WTC11 (cell line): Measurements from ENCODE around the gene AGAP1. TPM values are rescaled to one million over a fixed set of nuclear protein-coding genes. Genes with fewer than 3 reads are reported as not detected.

Source experiments
- ATAC-seq: fragments of 200-7000 bp; cut with Tn5 transposase; 2 replicates; pipeline ENCODE4 v1.10.0; 2021; ENCODE audit warnings: mild to moderate bottlenecking, moderate library complexity
- CTCF ChIA-PET: fragments of 300-600 bp; sonication (Branson Sonifier 250); formaldehyde crosslinking; loops from one replicate; lab custom pipeline; 2021; ENCODE audit warnings: antibody characterized with exemption; lab: Charles Lee
- POLR2A ChIA-PET: fragments of 350-600 bp; sonication (Branson Sonifier 250); formaldehyde crosslinking; loops from one replicate; lab custom pipeline; 2021; ENCODE audit warnings: antibody characterized with exemption; lab: Charles Lee
- DNase-seq: peaks from one replicate; pipeline ENCODE4 v3.0.0; 2021; ENCODE audit warnings: low spot score
- H3K27ac Mint-ChIP-seq: 2 replicates; pipeline ENCODE4 v1.8.0; 2021; ENCODE audit warnings: mixed read lengths
- H3K27me3 Mint-ChIP-seq: 2 replicates; pipeline ENCODE4 v1.8.0; 2021; ENCODE audit warnings: low read depth, mild to moderate bottlenecking, moderate library complexity, mixed read lengths
- H3K36me3 Mint-ChIP-seq: 2 replicates; pipeline ENCODE4 v1.8.0; 2021; ENCODE audit warnings: mixed read lengths
- H3K4me1 Mint-ChIP-seq: 2 replicates; pipeline ENCODE4 v1.8.0; 2022; ENCODE audit warnings: mixed read lengths
- H3K4me3 Mint-ChIP-seq: 2 replicates; pipeline ENCODE4 v1.8.0; 2021; ENCODE audit warnings: mild to moderate bottlenecking, moderate library complexity, mixed read lengths
- H3K9me3 Mint-ChIP-seq: 2 replicates; pipeline ENCODE4 v1.8.0; 2021; ENCODE audit warnings: mixed read lengths
- ATF1 ChIP-seq: sonication (generic); formaldehyde crosslinking; IDR thresholded peaks from 2 replicates; pipeline ENCODE4 v1.8.1; 2023; ENCODE audit warnings: mild to moderate bottlenecking, moderate library complexity, missing genetic modification reagents
- ATF3 ChIP-seq: sonication (generic); formaldehyde crosslinking; conservative IDR thresholded peaks from 2 replicates; pipeline ENCODE4 v1.8.1; 2022; ENCODE audit warnings: mild to moderate bottlenecking, missing genetic modification reagents
- ESRRA ChIP-seq: sonication (generic); formaldehyde crosslinking; IDR thresholded peaks from 2 replicates; pipeline ENCODE4 v1.8.1; 2022; ENCODE audit warnings: mild to moderate bottlenecking, missing genetic modification reagents, borderline replicate concordance
- FOXP4 ChIP-seq: sonication (generic); formaldehyde crosslinking; IDR thresholded peaks from 2 replicates; pipeline ENCODE4 v1.8.0; 2022; ENCODE audit warnings: mild to moderate bottlenecking, missing genetic modification reagents
- IRF2 ChIP-seq: sonication (generic); formaldehyde crosslinking; IDR thresholded peaks from 2 replicates; pipeline ENCODE4 v1.8.0; 2022; ENCODE audit warnings: low read depth, missing genetic modification reagents, borderline replicate concordance
- MAX ChIP-seq: sonication (generic); formaldehyde crosslinking; IDR thresholded peaks from 2 replicates; pipeline ENCODE4 v1.8.0; 2022; ENCODE audit warnings: mild to moderate bottlenecking, missing genetic modification reagents
- MYBL2 ChIP-seq: sonication (generic); formaldehyde crosslinking; IDR thresholded peaks from 2 replicates; pipeline ENCODE4 v1.8.1; 2023; ENCODE audit warnings: mild to moderate bottlenecking, moderate library complexity, missing genetic modification reagents
- SMAD4 ChIP-seq: sonication (generic); formaldehyde crosslinking; IDR thresholded peaks from 2 replicates; pipeline ENCODE4 v1.8.0; 2022; ENCODE audit warnings: mild to moderate bottlenecking, missing genetic modification reagents
- TEAD4 ChIP-seq: sonication (generic); formaldehyde crosslinking; IDR thresholded peaks from 2 replicates; pipeline ENCODE4 v1.8.0; 2022; ENCODE audit warnings: mild to moderate bottlenecking, missing genetic modification reagents
- ZBTB21 ChIP-seq: sonication (generic); formaldehyde crosslinking; IDR thresholded peaks from 2 replicates; pipeline ENCODE4 v1.8.1; 2023; ENCODE audit warnings: mild to moderate bottlenecking, missing genetic modification reagents, borderline replicate concordance
- ZNF121 ChIP-seq: sonication (generic); formaldehyde crosslinking; IDR thresholded peaks from 2 replicates; pipeline ENCODE4 v1.8.0; 2023; ENCODE audit warnings: missing genetic modification reagents
- ZNF232 ChIP-seq: sonication (generic); formaldehyde crosslinking; IDR thresholded peaks from 2 replicates; pipeline ENCODE4 v1.8.0; 2022; ENCODE audit warnings: mild to moderate bottlenecking, missing genetic modification reagents
- total RNA-seq: library from RNA; stranded (reverse); gene quantifications from 3 replicates; pipeline ENCODE4 v1.2.3, GENCODE V29; 2021
- TF ChIP-seq, protein P1 (sequence below): sonication (generic); formaldehyde crosslinking; IDR thresholded peaks from 2 replicates; pipeline ENCODE4 v1.8.0; 2023; ENCODE audit warnings: missing genetic modification reagents
- TF ChIP-seq, protein P2 (sequence below): sonication (generic); formaldehyde crosslinking; IDR thresholded peaks from 2 replicates; pipeline ENCODE4 v1.8.1; 2023; ENCODE audit warnings: mild to moderate bottlenecking, missing genetic modification reagents
- TF ChIP-seq, protein P3 (sequence below): sonication (generic); formaldehyde crosslinking; IDR thresholded peaks from 2 replicates; pipeline ENCODE4 v1.8.1; 2022; ENCODE audit warnings: mild to moderate bottlenecking, moderate library complexity, missing genetic modification reagents
- TF ChIP-seq, protein P4 (sequence below): fragments of 200-600 bp; IDR thresholded peaks from 2 replicates; pipeline ENCODE4 v1.8.0; 2022; ENCODE audit warnings: antibody characterized with exemption
- TF ChIP-seq, protein P5 (sequence below): fragments of 250-450 bp; sonication (Bioruptor Pico); IDR thresholded peaks from 2 replicates; pipeline ENCODE4 v1.8.0; 2021; ENCODE audit warnings: mild to moderate bottlenecking
- TF ChIP-seq, protein P6 (sequence below): fragments of 250-450 bp; sonication (Bioruptor Pico); IDR thresholded peaks from 2 replicates; pipeline ENCODE4 v1.9.0; 2021; ENCODE audit warnings: mild to moderate bottlenecking
- TF ChIP-seq, protein P7 (sequence below): fragments of 250-450 bp; sonication (Bioruptor Pico); IDR thresholded peaks from 2 replicates; pipeline ENCODE4 v1.9.0; 2021; ENCODE audit warnings: mild to moderate bottlenecking
- TF ChIP-seq, protein P8 (sequence below): sonication (generic); formaldehyde crosslinking; IDR thresholded peaks from 2 replicates; pipeline ENCODE4 v1.8.1; 2022; ENCODE audit warnings: low read depth, mild to moderate bottlenecking, moderate library complexity, missing genetic modification reagents, borderline replicate concordance

Gene AGAP1
- total RNA-seq, 1 experiment from 2014 or later = 49.3 TPM

- TF ChIP-seq, protein P1, sequence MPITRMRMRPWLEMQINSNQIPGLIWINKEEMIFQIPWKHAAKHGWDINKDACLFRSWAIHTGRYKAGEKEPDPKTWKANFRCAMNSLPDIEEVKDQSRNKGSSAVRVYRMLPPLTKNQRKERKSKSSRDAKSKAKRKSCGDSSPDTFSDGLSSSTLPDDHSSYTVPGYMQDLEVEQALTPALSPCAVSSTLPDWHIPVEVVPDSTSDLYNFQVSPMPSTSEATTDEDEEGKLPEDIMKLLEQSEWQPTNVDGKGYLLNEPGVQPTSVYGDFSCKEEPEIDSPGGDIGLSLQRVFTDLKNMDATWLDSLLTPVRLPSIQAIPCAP (CRISPR knock-in tag) = no peak
- TF ChIP-seq IRF2 (CRISPR knock-in tag) (no peak), ZBTB21 (CRISPR knock-in tag) (no peak), SMAD4 (CRISPR knock-in tag) (no peak), ATF1 (CRISPR knock-in tag) (no peak)
- TF ChIP-seq, protein P2, sequence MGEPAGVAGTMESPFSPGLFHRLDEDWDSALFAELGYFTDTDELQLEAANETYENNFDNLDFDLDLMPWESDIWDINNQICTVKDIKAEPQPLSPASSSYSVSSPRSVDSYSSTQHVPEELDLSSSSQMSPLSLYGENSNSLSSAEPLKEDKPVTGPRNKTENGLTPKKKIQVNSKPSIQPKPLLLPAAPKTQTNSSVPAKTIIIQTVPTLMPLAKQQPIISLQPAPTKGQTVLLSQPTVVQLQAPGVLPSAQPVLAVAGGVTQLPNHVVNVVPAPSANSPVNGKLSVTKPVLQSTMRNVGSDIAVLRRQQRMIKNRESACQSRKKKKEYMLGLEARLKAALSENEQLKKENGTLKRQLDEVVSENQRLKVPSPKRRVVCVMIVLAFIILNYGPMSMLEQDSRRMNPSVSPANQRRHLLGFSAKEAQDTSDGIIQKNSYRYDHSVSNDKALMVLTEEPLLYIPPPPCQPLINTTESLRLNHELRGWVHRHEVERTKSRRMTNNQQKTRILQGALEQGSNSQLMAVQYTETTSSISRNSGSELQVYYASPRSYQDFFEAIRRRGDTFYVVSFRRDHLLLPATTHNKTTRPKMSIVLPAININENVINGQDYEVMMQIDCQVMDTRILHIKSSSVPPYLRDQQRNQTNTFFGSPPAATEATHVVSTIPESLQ (CRISPR knock-in tag) = no peak
- TF ChIP-seq, protein P3, sequence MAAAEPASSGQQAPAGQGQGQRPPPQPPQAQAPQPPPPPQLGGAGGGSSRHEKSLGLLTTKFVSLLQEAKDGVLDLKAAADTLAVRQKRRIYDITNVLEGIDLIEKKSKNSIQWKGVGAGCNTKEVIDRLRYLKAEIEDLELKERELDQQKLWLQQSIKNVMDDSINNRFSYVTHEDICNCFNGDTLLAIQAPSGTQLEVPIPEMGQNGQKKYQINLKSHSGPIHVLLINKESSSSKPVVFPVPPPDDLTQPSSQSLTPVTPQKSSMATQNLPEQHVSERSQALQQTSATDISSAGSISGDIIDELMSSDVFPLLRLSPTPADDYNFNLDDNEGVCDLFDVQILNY = no peak
These were observed 599.3 kb downstream of the AGAP1 start (continued) for GRCh38 chr2:236093134-236093533.

- no peak for ATAC-seq
- POLR2A ChIA-PET = interaction anchor here (1.5 kb wide), 1 partner anchor 8 kb away, joined by 3 read pairs; no protein-coding TSS in a partner anchor
- H3K36me3 Mint-ChIP-seq = peaks cover 4% of the 10 kb centered on the region; the same call in 1 of the 2 replicates
- DNase-seq = no peak
- no peaks in the 10 kb centered on the region for H3K9me3 Mint-ChIP-seq
- H3K4me1 Mint-ChIP-seq = peaks cover 16% of the 10 kb centered on the region
- H3K27ac Mint-ChIP-seq = no peak overlapping the region
- H3K4me3 Mint-ChIP-seq = no peak overlapping the region
- no peaks in the 10 kb centered on the region for H3K27me3 Mint-ChIP-seq
- CTCF ChIA-PET = interaction anchor here (0.6 to 1.8 kb wide), 5 partner anchors 9 to 48 kb away, joined by 3 to 6 read pairs (median 3); no protein-coding TSS in a partner anchor
- TF ChIP-seq ATF3 = no peak
- TF ChIP-seq, protein P3 = no peak
- TF ChIP-seq ZNF121 (CRISPR knock-in tag) = no peak
- TF ChIP-seq ESRRA (CRISPR knock-in tag) = no peak
- TF ChIP-seq, protein P4, sequence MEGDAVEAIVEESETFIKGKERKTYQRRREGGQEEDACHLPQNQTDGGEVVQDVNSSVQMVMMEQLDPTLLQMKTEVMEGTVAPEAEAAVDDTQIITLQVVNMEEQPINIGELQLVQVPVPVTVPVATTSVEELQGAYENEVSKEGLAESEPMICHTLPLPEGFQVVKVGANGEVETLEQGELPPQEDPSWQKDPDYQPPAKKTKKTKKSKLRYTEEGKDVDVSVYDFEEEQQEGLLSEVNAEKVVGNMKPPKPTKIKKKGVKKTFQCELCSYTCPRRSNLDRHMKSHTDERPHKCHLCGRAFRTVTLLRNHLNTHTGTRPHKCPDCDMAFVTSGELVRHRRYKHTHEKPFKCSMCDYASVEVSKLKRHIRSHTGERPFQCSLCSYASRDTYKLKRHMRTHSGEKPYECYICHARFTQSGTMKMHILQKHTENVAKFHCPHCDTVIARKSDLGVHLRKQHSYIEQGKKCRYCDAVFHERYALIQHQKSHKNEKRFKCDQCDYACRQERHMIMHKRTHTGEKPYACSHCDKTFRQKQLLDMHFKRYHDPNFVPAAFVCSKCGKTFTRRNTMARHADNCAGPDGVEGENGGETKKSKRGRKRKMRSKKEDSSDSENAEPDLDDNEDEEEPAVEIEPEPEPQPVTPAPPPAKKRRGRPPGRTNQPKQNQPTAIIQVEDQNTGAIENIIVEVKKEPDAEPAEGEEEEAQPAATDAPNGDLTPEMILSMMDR = no peak
- TF ChIP-seq, protein P5, sequence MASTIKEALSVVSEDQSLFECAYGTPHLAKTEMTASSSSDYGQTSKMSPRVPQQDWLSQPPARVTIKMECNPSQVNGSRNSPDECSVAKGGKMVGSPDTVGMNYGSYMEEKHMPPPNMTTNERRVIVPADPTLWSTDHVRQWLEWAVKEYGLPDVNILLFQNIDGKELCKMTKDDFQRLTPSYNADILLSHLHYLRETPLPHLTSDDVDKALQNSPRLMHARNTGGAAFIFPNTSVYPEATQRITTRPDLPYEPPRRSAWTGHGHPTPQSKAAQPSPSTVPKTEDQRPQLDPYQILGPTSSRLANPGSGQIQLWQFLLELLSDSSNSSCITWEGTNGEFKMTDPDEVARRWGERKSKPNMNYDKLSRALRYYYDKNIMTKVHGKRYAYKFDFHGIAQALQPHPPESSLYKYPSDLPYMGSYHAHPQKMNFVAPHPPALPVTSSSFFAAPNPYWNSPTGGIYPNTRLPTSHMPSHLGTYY (CRISPR knock-in tag) = no peak
- TF ChIP-seq MAX = no peak
- TF ChIP-seq, protein P6, sequence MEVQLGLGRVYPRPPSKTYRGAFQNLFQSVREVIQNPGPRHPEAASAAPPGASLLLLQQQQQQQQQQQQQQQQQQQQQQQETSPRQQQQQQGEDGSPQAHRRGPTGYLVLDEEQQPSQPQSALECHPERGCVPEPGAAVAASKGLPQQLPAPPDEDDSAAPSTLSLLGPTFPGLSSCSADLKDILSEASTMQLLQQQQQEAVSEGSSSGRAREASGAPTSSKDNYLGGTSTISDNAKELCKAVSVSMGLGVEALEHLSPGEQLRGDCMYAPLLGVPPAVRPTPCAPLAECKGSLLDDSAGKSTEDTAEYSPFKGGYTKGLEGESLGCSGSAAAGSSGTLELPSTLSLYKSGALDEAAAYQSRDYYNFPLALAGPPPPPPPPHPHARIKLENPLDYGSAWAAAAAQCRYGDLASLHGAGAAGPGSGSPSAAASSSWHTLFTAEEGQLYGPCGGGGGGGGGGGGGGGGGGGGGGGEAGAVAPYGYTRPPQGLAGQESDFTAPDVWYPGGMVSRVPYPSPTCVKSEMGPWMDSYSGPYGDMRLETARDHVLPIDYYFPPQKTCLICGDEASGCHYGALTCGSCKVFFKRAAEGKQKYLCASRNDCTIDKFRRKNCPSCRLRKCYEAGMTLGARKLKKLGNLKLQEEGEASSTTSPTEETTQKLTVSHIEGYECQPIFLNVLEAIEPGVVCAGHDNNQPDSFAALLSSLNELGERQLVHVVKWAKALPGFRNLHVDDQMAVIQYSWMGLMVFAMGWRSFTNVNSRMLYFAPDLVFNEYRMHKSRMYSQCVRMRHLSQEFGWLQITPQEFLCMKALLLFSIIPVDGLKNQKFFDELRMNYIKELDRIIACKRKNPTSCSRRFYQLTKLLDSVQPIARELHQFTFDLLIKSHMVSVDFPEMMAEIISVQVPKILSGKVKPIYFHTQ (CRISPR knock-in tag) = no peak
- no peak for TF ChIP-seq ZNF232 (CRISPR knock-in tag)
- TF ChIP-seq, protein P7, sequence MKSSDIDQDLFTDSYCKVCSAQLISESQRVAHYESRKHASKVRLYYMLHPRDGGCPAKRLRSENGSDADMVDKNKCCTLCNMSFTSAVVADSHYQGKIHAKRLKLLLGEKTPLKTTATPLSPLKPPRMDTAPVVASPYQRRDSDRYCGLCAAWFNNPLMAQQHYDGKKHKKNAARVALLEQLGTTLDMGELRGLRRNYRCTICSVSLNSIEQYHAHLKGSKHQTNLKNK (CRISPR knock-in tag) = no peak
- no peak for TF ChIP-seq FOXP4 (CRISPR knock-in tag)
- TF ChIP-seq TEAD4 = no peak
- TF ChIP-seq, protein P8, sequence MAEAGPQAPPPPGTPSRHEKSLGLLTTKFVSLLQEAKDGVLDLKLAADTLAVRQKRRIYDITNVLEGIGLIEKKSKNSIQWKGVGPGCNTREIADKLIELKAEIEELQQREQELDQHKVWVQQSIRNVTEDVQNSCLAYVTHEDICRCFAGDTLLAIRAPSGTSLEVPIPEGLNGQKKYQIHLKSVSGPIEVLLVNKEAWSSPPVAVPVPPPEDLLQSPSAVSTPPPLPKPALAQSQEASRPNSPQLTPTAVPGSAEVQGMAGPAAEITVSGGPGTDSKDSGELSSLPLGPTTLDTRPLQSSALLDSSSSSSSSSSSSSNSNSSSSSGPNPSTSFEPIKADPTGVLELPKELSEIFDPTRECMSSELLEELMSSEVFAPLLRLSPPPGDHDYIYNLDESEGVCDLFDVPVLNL (CRISPR knock-in tag) = no peak
- TF ChIP-seq IRF2 (CRISPR knock-in tag) = no peak
- no peak for TF ChIP-seq MYBL2
These were observed 601.7 kb downstream of the AGAP1 start for GRCh38 chr2:236095504-236095903.
